SK-N-MC (cell line): ENCODE results near the gene KIAA0825.
"Not testable (repeated sequence)": the region's sequence is repeated elsewhere in the genome, so short reads cannot be mapped to it uniquely, and the experiment has no call there.

Experiments
- DNase-seq: peaks from one replicate; pipeline ENCODE4 v3.0.0-alpha.2; 2011; ENCODE audit warnings: low read depth, low spot score
- H3K27ac ChIP-seq: fragments of 200-600 bp; sonication (generic); 2 replicates; pipeline ENCODE4 v1.5.1; 2016; ENCODE audit warnings: mixed run types
- H3K36me3 ChIP-seq: fragments of 200-600 bp; sonication (generic); 2 replicates; pipeline ENCODE4 v1.6.1; 2017; ENCODE audit warnings: antibody characterized with exemption, low read length, mixed read lengths; ENCODE audit not compliant: insufficient read depth
- H3K4me3 ChIP-seq: fragments of 200-600 bp; sonication (generic); 2 replicates; pipeline ENCODE4 v1.5.1; 2016
- H3K9ac ChIP-seq: fragments of 200-600 bp; sonication (generic); 2 replicates; pipeline ENCODE4 v1.8.0; 2017; ENCODE audit warnings: mixed run types, mixed read lengths; ENCODE audit not compliant: insufficient read length
- H3K9me3 ChIP-seq: fragments of 200-600 bp; sonication (generic); 2 replicates; pipeline ENCODE4 v1.6.1; 2017; ENCODE audit warnings: low read depth, mild to moderate bottlenecking, antibody characterized with exemption, low read length, moderate library complexity, mixed read lengths
- EZH2 ChIP-seq: fragments of 200-600 bp; sonication (generic); IDR thresholded peaks from one replicate; pipeline ENCODE4 v1.6.1; 2017; ENCODE audit warnings: antibody characterized with exemption
- FOXP2 ChIP-seq: optimal IDR thresholded peaks from 2 replicates; pipeline ENCODE3; 2011; ENCODE audit warnings: mild to moderate bottlenecking, moderate library complexity; ENCODE audit not compliant: insufficient read depth; ENCODE audit errors: extremely low read length, control extremely low read depth
- POLR2AphosphoS5 ChIP-seq: IDR thresholded peaks from 2 replicates; pipeline ENCODE4 v1.6.1; 2012; ENCODE audit warnings: mild to moderate bottlenecking, low read depth, low read length, borderline replicate concordance

The KIAA0825 gene

DNA sequence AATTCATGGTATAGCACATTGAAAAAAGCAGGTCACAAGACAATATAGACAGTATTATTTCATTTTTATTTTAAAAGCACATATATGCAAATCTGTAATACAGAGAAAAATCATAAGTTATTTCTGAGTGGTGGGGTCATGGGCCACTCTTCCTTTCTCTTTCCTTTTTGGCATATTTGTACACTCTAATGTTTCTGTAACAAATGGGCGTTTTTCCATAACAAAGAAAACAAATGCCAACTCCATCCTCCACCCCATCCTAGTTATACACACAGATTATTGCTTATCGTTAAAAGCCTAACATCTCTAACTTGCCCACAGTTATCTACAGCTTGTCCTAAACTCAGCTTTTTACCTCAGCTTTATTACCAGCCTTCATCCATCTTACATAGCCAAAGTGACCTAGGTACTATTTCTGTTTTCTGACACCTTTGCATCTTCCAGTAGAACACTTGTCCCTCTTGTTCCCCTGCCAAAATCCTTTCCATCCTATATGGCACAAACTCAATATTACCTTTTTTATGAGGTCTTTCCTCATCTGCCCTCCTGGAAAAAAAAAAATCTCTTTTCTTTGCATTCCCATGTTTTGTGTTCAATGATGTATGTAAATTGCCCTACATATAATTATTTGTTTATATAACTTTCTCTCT, 4.1 kb downstream of the KIAA0825 start:
- no peak overlapping the region for H3K9ac ChIP-seq
- no peak overlapping the region for H3K4me3 ChIP-seq
- DNase-seq = no peak
- TF ChIP-seq EZH2 = no peak
- no peak for TF ChIP-seq POLR2AphosphoS5
- TF ChIP-seq FOXP2 = no peak
- no peaks in the 10 kb centered on the region for H3K9me3 ChIP-seq
- no peak overlapping the region for H3K27ac ChIP-seq
- H3K36me3 ChIP-seq = no peaks in the 10 kb centered on the region

- no peak for TF ChIP-seq EZH2
- no peak for TF ChIP-seq FOXP2
- no peak for TF ChIP-seq POLR2AphosphoS5
- H3K36me3 ChIP-seq = no peaks in the 10 kb centered on the region
- no peaks in the 10 kb centered on the region for H3K9me3 ChIP-seq
- DNase-seq = no peak
- H3K9ac ChIP-seq = no peak overlapping the region
- no peak overlapping the region for H3K27ac ChIP-seq
- H3K4me3 ChIP-seq = no peak overlapping the region
These were observed 4.8 kb downstream of the KIAA0825 start for GRCh38 chr5:94613583-94613982.

DNA sequence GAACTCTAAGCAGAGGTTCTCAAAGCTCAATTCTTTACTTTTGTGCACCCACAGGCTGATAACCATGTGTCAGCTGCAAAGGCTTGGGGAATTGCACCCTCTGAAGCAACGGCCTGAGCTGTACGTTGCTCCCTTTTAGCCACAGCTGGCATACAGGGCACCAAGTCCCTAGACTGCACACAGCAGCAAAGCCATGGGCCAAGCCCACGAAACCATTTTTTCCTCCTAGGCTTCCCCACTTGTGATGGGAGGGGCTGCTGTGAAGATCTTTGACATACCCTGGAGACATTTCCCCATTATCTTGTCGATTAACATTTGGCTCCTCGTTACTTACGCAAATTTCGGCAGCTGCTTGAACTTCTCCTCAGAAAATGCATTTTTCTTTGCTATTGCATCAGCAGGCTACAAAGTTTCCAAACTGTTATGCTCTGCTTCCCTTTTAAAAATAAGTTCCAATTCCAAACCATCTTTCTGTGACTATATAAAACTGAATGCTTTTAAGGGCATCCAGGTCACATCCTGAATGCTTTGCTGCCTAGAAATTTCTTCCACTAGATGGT, 23.0 kb downstream of the KIAA0825 start:
- H3K27ac ChIP-seq = no peak overlapping the region
- no peak for DNase-seq
- no peak for TF ChIP-seq EZH2
- no peak for TF ChIP-seq POLR2AphosphoS5
- no peak for TF ChIP-seq FOXP2

GRCh38 chr5:94577466-94578245, 40.7 kb downstream of the KIAA0825 start:
- H3K9me3 ChIP-seq = no peaks in the 10 kb centered on the region
- H3K36me3 ChIP-seq = no peaks in the 10 kb centered on the region
- no peak overlapping the region for H3K27ac ChIP-seq
- no peak overlapping the region for H3K4me3 ChIP-seq
- DNase-seq = no peak
- TF ChIP-seq POLR2AphosphoS5 (no peak), EZH2 (no peak), FOXP2 (no peak)
- no peak overlapping the region for H3K9ac ChIP-seq

More for the DNA sequence above, 23.0 kb downstream of the KIAA0825 start:
- Histone ChIP-seq H3K36me3 (no peaks in the 10 kb centered on the region), H3K9me3 (no peaks in the 10 kb centered on the region), H3K4me3 (no peak overlapping the region), H3K9ac (no peak overlapping the region)

- H3K4me3 ChIP-seq = no peak overlapping the region
- H3K9ac ChIP-seq = no peak overlapping the region
- no peaks in the 10 kb centered on the region for H3K9me3 ChIP-seq
- DNase-seq = no peak
- TF ChIP-seq FOXP2 (no peak), POLR2AphosphoS5 (no peak), EZH2 (no peak)
- H3K27ac ChIP-seq = no peak overlapping the region
- no peaks in the 10 kb centered on the region for H3K36me3 ChIP-seq
These were observed 43.2 kb downstream of the KIAA0825 start for GRCh38 chr5:94575196-94575595.

GRCh38 chr5:94573349-94573748, 45.1 kb downstream of the KIAA0825 start:
- not testable (repeated sequence) for H3K4me3 ChIP-seq, H3K9ac ChIP-seq, H3K27ac ChIP-seq, DNase-seq, H3K36me3 ChIP-seq, H3K9me3 ChIP-seq

DNA sequence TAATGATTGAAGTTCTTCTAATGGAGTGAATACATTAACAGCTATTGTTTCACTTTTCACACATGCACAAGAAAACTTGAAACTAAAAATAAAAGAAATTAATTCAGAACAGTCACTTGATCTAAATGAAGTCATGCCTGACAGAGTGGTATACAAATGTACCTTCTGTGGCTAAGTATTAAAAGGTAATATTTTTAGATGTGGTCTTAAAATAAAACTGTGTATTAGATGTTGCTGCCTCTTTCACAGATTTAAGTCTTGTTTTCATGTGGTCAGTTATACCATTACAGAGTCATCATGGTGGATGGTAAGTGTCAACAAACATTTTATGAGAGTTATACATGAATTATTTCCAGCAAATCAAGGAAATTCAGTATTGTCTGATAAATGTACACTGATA, 47.0 kb downstream of the KIAA0825 start:
- Histone ChIP-seq H3K9me3 (no peaks in the 10 kb centered on the region), H3K27ac (no peak overlapping the region), H3K9ac (no peak overlapping the region), H3K4me3 (no peak overlapping the region), H3K36me3 (no peaks in the 10 kb centered on the region)
- TF ChIP-seq POLR2AphosphoS5 = no peak
- TF ChIP-seq EZH2 = no peak
- no peak for TF ChIP-seq FOXP2
- no peak for DNase-seq

- Histone ChIP-seq H3K9ac (no peak overlapping the region), H3K36me3 (no peaks in the 10 kb centered on the region), H3K9me3 (no peaks in the 10 kb centered on the region), H3K27ac (no peak overlapping the region), H3K4me3 (no peak overlapping the region)
- TF ChIP-seq POLR2AphosphoS5 (no peak), FOXP2 (no peak), EZH2 (no peak)
- no peak for DNase-seq
These were observed 53.6 kb downstream of the KIAA0825 start for GRCh38 chr5:94564812-94565211.
